HG02884 (cell line): ENCODE results near the gene ZSWIM2.
A peak's percentile ranks its signal among the peaks of the same experiment; 100 is the strongest.
"Not testable (repeated sequence)": the region's sequence is repeated elsewhere in the genome, so short reads cannot be mapped to it uniquely, and the experiment has no call there.

Source experiments
- ATAC-seq: cut with Tn5 transposase; IDR thresholded peaks from one replicate; pipeline ENCODE4 v1.9.1; 2021; ENCODE audit warnings: mild to moderate bottlenecking, moderate library complexity; ENCODE audit not compliant: unreplicated experiment

ZSWIM2 gene, protein sequence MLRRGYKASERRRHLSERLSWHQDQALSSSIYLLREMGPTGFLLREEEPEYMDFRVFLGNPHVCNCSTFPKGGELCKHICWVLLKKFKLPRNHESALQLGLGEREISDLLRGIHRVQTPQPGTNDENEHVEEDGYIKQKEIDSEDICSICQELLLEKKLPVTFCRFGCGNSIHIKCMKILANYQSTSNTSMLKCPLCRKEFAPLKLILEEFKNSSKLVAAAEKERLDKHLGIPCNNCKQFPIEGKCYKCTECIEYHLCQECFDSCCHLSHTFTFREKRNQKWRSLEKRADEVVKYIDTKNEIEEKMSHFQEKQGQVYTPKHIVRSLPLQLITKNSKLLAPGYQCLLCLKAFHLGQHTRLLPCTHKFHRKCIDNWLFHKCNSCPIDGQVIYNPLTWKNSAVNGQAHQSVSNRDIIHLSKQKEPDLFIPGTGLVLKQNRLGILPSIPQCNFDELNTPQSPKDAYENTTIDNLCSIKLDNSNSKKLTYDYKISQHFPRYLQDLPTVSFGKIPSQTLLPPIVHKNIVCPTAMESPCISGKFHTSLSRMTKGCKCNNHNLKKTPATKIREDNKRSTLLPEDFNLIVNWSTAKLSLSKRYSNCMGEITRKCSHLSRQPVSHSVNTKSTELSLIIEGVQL

DNA sequence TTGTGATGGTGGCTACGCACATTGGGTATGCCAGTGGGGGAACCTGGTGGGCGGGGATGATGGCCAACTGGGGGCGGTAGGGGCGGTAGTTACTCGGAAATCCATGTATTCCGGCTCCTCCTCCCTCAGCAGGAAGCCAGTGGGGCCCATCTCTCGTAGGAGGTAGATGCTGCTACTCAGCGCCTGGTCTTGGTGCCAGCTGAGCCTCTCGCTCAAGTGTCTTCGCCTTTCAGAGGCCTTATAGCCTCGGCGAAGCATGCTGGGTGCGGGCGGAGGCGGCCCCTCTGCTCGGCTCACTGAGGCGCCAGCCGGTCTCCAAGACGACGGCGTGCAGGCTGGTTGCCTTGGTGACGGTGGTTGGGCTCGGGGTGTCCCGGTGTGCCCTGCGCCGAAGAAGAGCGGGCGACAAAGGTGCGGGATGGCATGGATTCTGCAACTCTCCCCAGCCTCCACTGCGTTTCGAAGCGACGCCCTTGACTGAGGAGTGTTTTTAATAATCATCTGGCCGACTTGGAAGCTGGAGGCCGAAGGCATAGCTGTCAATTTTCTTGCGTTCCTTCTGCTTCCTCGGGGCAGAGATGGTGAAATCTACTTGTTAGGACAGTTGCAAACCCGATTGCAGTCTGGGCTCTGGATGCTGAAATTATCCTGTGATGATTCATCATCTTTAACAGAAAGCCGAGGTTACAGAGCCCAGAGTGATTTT lies at the start of gene ZSWIM2:
ZSWIM2 (minus strand) TSS at position 298 of the 706 bp plus-strand sequence; CDS start at position 258, 40 bp downstream.
- peak; percentile 82 for ATAC-seq

DNA sequence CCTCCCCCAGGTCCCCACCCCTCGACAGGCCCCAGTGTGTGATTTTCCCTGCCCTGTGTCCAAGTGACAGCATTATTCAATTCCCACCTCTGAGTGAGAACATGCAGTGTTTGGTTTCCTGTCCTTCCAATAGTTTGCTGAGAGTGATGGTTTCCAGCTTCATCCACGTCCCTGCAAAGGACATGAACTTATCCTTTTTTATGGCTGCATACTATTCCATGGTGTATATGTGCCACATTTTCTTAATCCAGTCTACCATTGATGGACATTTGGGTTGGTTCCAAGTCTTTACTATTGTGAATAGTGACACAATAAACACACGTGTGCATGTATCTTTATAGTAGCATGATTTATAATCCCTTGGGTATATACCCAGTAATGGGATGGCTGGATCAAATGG lies 47.2 kb upstream of the ZSWIM2 start:
- ATAC-seq, result not testable (repeated sequence)

DNA sequence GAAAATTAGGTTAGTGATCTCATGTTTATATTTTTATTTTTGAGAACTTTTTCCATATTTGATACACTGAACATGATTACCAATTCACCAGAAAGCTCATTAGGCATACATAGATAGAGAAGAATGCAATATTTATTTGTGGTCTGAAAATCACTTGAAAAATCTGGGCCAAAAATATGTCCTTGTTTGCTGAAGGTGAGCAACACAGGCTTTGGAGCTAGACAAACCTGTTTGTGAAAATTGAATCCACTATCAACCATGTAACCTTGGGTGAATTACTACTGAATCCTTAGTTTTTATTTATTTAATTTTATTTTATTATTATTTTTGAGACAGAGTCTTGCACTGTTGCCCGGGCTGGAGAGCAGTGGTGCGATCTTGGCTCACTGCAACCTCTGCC lies 46.5 kb upstream of the ZSWIM2 start:
- no peak for ATAC-seq

GRCh38 chr2:186894478-186894877 lies 45.5 kb upstream of the ZSWIM2 start:
- ATAC-seq, result no peak

- no peak for ATAC-seq
Observed at GRCh38 chr2:186892821-186893220, 43.9 kb upstream of the ZSWIM2 start.

DNA sequence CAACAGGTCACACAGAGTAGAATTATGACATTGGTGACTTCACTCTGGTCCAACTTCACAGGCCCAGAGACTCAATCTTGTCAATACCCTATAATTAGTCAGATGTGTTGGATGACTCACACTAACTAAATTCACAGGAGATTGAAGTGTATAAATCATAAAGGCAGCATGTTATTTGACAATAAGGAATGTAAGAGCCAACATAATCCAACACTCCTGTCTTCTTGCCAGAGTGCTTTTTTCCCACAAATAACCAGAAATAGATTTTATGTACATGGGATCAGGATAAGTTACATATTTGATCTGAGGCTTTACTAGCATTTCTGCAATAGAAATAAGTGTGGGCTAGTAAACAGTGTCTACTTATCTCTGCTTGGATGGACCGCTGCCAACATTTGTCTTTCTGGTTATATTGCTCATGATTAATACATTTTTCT lies 42.2 kb upstream of the ZSWIM2 start:
- ATAC-seq, result no peak

GRCh38 chr2:186889101-186889879 lies 40.3 kb upstream of the ZSWIM2 start:
- ATAC-seq, result no peak

- ATAC-seq, result no peak
Observed at GRCh38 chr2:186887107-186888090, 38.4 kb upstream of the ZSWIM2 start.

DNA sequence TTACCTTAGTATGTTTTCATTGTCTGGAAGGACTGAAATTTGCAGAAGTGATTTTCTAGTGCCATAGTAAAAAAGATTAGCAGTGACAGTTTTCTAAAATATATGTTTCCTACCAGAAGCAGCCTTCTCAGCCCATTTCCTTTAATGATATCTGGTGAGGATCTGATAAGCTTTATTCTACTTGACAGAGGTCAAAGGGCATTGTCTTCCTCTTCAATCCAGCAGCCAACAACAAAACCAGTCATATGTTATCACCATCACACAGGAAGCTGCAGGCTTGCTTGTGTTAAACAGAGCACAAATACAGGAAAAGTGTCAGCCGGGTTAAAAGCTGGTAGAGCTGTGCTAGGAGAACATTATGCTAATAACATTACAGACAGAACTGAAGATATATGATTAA lies 35.6 kb upstream of the ZSWIM2 start:
- no peak for ATAC-seq

DNA sequence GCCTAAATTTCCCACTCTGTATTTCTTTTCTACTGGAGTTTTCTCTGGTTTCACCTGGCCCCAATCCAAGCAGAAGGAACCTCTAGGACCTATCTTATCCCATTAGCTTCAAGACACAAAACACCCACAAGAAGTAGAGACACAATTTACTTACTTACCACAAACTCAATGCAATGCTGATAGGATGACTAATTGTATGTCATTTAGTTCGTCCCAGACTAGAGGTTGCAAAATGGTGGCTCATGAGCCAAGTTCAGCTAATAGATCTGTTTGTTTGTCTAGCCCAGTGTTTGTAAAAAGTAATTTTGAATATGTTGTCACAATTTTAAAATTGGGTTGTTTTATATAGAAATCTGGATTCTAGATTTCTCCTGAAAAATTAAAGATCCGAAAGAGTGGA lies 34.7 kb upstream of the ZSWIM2 start:
- no peak for ATAC-seq

DNA sequence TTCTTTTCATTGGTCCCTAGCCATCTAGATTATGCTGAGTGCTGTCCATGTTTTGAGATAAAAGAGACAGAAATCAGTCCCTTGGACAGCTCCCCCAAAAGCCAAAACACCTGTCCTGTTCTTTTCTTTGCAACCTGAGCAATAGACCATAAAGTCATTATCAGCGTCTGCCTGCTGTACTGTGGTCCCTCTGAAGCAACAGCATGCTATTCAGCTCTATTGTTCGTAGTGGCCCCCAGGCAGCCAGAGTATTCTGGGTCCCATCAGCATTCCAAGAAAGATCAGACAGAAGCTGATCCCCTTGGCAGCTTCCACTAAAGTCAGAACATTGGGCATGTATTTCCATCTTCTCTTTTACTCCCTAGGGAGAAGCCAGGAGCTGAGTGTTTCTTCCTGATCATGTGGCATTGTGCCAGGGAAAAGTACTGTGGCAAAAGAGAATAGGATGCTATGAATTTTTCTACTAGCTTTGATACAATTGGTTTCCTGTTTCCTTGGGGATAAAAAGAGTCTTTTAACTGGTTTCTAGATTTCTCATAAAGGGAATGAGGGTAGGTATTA lies 33.6 kb upstream of the ZSWIM2 start:
- no peak for ATAC-seq

- ATAC-seq, result no peak
Observed at GRCh38 chr2:186881660-186882059, 32.7 kb upstream of the ZSWIM2 start.

- ATAC-seq, result no peak
Observed at GRCh38 chr2:186879312-186879711, 30.3 kb upstream of the ZSWIM2 start.

- ATAC-seq, result no peak
Observed at GRCh38 chr2:186874713-186875112, 25.7 kb upstream of the ZSWIM2 start.

GRCh38 chr2:186871881-186872280 lies 22.9 kb upstream of the ZSWIM2 start:
- ATAC-seq, result no peak

- ATAC-seq, result no peak
Observed at GRCh38 chr2:186868344-186868743, 19.4 kb upstream of the ZSWIM2 start.

GRCh38 chr2:186862869-186863709 lies 14.1 kb upstream of the ZSWIM2 start:
- peak; percentile 44 for ATAC-seq

DNA sequence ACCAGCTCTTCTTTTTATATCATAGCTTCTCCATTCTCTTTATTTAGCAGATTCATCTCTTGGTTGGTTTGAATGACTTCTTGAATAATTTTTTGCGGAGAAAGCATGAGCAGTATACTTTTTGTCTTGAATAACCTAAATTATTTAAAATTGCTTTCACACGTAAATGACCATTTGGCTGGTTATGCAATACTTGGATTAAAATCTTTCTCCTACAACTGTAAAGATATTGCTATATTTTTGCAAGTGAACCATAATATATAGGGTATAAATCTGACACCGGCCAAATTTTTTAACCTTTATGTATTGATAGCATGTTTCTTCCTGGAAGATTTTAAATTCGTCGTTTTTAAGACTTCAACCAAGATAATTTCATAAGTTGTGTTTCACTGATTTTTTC lies 6.2 kb upstream of the ZSWIM2 start:
- no peak for ATAC-seq

- ATAC-seq, result no peak
Observed at GRCh38 chr2:186853951-186854350, 5.0 kb upstream of the ZSWIM2 start.
